Skin epidermis (tissue), 12 donors: ENCODE results near the gene DIMT1.

Experiments used
- H3K27ac ChIP-seq, 21 experiments: fragments of 200-600 bp; sonication (generic) in 11 of 21; one replicate each; pipeline ENCODE4 v1.5.0; 2020; ENCODE audit warnings: mild to moderate bottlenecking in 3 of 21, inconsistent platforms in 2 of 21, moderate library complexity in 2 of 21
- H3K4me3 ChIP-seq, 7 experiments: fragments of 200-600 bp; sonication (generic) in 2 of 7; one replicate each; pipeline ENCODE4 v1.5.0; 2020; ENCODE audit warnings: inconsistent platforms in 2 of 7, mild to moderate bottlenecking in 2 of 7, moderate library complexity in 1 of 7

The DIMT1 gene

DNA sequence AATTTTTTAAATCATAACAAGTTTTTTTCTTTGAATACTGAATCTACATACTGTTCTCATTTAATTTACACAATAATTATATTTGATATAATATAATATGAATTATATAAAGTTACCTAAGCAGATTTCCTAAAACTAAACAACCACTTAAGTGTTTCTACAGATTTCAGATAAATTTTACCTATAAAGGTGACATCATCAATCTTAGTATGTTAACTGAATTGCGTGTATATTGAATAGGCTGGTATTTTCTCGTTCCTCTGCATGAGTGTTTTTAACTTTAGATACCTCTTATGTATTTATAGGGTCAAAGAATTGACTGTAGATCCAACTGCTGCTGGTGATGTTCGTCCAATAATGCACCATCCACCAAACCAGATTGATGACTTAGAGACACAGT lies 30.3 kb downstream of the DIMT1 start:
- no peak overlapping the region for H3K4me3 ChIP-seq
- no peak overlapping the region for H3K27ac ChIP-seq

GRCh38 chr5:62372600-62372999 lies 31.1 kb downstream of the DIMT1 start:
- Histone ChIP-seq H3K27ac (no peak overlapping the region), H3K4me3 (no peak overlapping the region)

DNA sequence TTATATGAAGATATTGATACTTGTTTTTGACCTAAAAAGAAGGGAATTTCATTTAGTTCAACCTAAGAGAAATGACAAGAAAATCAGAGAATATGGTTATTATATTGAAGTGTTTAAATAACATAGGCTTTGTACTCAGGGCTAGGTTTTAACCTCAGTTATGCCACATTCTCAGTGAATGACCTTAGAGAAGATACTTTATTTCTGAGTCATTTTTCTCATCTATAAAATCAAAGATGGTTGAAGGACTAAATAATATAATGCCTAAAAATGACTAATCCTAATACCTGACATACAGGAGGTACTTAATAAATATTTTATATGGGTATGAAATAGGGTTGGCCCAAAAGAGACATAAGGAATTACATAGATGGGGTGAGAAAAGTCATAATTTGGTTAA lies 32.3 kb downstream of the DIMT1 start:
- Histone ChIP-seq H3K27ac (no peak overlapping the region), H3K4me3 (no peak overlapping the region)

DNA sequence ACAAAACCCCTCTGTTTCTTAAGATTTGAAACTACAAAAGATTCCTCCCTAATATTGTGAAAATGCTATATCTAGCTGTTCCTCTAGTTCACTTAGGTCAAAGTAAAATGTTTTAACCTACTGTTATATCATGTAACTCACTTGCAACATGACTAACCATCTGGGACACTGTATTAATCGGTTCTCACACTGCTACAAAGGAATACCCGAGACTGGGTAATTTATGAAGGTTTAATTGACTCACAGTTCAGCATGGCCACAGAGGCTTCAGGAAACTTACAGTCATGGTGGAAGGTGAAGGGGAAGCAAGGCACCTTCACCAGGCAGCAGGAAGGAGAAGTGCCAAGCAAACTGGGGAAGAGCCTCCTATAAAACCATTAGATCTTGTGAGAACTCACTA lies 34.7 kb downstream of the DIMT1 start:
- Histone ChIP-seq H3K27ac (no peak overlapping the region), H3K4me3 (no peak overlapping the region)

- Histone ChIP-seq H3K27ac (no peak overlapping the region), H3K4me3 (no peak overlapping the region)
These were observed 41.0 kb downstream of the DIMT1 start for GRCh38 chr5:62362701-62363100.

GRCh38 chr5:62354028-62354874 lies 49.5 kb downstream of the DIMT1 start:
- H3K4me3 ChIP-seq, result no peak overlapping the region
- no peak overlapping the region for H3K27ac ChIP-seq

DNA sequence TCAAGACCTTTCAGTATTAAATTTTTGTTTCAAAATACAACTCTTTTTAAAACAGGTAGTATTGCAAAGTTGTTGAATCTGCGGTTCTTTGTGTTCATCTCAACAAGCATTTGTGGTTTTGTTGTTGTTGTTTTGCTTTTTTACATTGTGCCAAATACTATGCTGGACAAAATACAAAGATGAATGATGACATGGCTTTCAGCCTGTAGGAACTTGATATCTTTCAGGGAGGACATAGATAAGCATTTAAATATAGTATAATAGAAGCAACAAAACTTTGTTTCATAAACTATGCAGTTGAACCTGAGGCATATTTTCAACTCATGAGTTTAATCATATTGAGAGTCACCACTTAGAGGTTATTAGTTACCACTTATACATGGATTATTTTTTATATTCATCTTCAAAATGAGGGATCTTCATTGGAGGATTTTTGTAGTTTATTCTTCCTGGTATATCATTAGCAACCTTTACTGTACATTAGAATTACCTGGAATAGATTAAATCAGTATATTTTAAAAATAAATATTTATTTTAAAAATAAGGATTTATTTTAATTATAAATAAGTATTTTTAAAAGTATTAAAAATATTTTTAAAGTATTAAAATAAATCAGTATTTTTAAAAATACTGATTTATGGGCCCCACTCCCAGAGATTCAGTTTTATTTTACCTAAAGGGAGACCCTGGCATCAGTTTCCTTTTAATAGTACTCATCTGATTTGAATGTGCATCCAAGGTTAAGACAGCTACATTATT lies 54.8 kb downstream of the DIMT1 start:
- Histone ChIP-seq H3K27ac (no peak overlapping the region), H3K4me3 (no peak overlapping the region)

- Histone ChIP-seq H3K27ac (no peak overlapping the region), H3K4me3 (no peak overlapping the region)
These were observed 55.8 kb downstream of the DIMT1 start for GRCh38 chr5:62347928-62348327.

DNA sequence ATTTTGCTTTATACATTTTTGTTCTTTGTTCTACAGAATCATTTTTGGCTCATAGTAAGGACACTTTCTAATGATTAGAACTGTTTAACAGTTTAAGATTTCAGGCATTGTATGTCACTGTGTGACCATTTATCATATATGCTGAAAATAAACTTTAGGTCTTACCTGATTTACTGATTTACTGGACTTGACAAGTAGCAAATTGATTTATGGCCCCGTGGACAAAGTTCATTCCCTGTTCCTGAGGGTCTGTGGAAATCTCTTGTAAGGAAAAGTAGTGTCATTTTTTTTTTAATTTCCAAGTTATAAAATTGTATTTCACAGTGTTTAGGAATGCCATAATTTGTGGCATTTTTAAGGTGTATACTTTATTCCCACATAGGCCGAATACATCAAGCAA lies 57.0 kb downstream of the DIMT1 start:
- Histone ChIP-seq H3K27ac (no peak overlapping the region), H3K4me3 (no peak overlapping the region)

- Histone ChIP-seq H3K4me3 (no peak overlapping the region), H3K27ac (no peak overlapping the region)
These were observed 60.3 kb downstream of the DIMT1 start for GRCh38 chr5:62343428-62343827.

- Histone ChIP-seq H3K4me3 (no peak overlapping the region), H3K27ac (peak overlapping the region in 2 of 21 experiments; percentile 25 to 64)
These were observed 61.2 kb downstream of the DIMT1 start for GRCh38 chr5:62342476-62342837.

DNA sequence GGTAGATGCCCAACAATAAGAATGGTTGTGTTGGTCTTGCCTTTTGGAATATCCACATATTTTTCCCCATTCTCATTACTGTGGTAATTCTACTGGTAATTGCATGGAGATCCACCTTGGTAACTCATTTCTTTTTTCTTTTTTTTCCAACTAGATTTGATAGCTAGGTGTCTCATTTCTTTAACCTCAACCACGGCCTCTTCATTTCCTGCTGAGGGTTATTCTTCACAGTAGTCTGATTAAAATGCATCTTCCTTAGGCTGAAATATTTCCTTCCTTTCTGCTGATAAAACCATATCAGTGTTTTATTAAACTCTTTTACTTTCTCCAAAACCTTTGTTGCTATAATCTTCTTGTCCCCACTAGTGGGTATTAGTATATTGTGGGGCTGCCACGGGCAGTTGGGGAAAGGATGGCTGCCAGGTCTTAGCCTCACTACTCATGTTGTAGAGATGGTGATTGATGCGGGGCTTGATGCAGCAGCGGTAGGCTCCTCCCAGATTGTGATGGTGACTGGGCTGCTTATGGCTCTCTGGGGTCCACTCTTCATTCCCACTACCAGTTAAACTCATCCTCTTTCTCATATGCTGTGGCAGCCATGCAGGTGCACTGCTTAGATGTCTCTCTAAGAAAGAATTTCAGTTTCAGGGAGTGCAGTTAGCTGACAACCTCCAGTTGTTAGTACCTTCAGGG lies 61.8 kb downstream of the DIMT1 start:
- Histone ChIP-seq H3K4me3 (no peak overlapping the region), H3K27ac (peak overlapping the region in 2 of 21 experiments; percentile 25 to 64)

DNA sequence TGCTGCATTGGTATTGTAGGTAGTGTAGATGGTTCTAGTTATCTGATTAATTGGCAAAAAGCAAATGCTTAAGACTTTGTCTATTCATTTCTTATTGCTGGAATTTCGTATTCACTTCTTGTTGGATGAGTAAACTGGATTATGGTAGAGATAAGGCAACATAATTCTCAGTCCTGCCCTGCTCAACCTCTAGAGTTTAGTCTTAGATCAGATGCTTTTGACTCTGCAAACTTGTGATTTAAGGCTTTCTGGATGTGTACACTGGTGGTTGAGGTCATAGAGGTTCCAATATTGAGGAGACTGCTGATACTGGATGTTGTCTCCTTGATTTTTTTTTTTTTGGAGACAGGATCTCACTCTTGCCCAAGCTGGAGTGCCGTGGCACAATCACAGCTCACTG lies 62.7 kb downstream of the DIMT1 start:
- Histone ChIP-seq H3K27ac (no peak overlapping the region), H3K4me3 (no peak overlapping the region)

- H3K27ac ChIP-seq, result no peak overlapping the region
These were observed 63.3 kb downstream of the DIMT1 start for GRCh38 chr5:62340392-62340791.

More at GRCh38 chr5:62340392-62340791, 63.3 kb downstream of the DIMT1 start:
- no peak overlapping the region for H3K4me3 ChIP-seq
